T-helper 2 cell (primary cell): ENCODE data around the gene TRAPPC11.
"Not testable (repeated sequence)": the region's sequence is repeated elsewhere in the genome, so short reads cannot be mapped to it uniquely, and the experiment has no call there.

Experiments used
- DNase-seq, 5 experiments: peaks; one replicate each; pipeline versions ENCODE4 v3.0.0 to v3.0.0-alpha.2; 2012 to 2022

The TRAPPC11 gene

GRCh38 chr4:183722731-183723560, 63.9 kb downstream of the TRAPPC11 start:
- DNase-seq, result peak; percentile 10 to 74 (median 22)

DNA sequence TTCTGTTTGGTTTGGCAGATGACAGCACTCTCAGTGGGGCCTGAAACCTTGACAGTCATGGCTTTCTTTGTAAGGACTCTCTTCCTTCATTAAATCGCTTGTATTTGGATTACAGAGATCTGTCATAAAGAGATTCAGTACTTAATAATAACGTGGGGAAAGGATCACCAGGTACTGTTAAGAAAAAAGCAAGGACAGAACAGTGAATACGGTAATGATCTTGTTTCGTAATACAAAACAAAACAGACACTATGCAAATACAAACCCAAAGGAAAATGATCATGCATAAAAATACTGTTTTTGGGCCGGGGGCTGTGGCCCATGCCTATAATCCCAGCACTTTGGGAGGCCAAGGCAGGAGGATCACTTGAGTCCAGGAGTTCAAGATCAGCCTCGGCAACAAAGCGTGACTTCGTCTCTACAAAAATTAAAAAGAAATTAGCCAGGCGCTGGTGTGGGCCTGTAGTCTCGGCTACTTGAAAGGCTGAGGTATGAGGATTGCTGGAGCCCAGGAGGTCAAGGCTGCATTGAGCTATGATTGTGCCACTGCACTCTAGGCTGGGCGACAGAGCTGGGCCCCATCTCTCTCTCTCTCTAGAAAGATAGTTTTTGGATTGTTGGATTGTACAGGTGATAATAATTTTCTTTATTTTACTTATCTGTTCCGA, 64.6 kb downstream of the TRAPPC11 start:
- no peak for DNase-seq

DNA sequence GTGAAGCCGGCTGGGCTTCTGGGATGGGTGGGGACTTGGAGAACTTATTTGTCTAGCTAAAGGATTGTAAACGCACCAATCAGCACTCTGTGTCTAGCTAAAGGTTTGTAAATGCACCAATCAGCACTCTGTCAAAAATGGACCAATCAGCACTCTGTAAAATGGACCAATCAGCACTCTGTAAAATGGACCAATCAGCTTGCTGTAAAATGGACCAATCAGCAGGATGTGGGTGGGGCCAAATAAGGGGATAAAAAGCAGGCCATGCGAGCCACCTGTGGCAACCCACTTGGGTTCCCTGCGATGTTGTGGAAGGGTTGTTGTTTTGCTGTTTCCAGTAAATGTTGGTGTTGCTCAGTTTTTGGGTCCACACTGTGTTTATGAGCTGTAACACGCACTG, 66.5 kb downstream of the TRAPPC11 start:
- not testable (repeated sequence) for DNase-seq

- DNase-seq, result no peak
Measured at GRCh38 chr4:183727482-183727881, 68.4 kb downstream of the TRAPPC11 start.

DNA sequence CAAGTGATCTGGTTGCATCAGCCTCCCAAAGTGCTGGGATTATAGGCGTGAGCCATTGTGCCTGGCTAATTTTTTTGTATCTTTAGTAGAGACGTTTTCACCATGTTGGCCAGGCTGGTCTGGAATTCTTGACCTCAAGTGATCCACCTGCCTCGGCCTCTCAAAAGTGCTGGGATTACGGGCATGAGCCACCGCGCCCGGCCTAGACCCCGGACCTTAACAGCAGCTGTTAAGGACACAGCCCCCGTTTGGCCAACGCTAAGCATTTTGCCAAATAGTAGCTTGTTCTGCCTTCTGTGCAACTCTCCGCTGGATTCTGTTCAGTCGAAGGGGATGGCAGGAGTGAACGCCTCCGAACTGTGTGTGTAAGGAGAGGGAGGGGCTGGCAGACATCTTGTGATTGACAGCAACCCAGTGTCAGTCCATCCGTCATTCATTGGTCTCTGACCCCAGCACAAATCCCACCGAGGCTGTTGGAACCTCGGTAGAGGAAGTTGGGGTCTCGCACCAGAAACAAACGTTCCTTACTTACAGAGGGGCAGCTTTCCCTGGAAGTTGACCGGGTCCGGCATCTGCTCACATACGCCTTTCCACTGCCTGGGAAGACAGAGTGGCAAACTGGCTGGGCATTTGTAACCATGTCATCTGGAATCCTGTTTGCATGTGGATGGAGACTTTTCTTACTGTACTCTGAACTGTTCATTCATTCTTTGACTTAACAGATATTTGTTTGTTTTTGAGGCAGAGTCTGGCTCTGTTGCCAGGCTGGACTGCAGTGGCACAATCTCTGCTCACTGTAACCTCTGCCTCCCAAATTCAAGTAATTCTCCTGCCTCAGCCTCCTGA, 69.4 kb downstream of the TRAPPC11 start:
- no peak for DNase-seq

- DNase-seq, result no peak
Measured at GRCh38 chr4:183729069-183729406, 69.9 kb downstream of the TRAPPC11 start.

DNA sequence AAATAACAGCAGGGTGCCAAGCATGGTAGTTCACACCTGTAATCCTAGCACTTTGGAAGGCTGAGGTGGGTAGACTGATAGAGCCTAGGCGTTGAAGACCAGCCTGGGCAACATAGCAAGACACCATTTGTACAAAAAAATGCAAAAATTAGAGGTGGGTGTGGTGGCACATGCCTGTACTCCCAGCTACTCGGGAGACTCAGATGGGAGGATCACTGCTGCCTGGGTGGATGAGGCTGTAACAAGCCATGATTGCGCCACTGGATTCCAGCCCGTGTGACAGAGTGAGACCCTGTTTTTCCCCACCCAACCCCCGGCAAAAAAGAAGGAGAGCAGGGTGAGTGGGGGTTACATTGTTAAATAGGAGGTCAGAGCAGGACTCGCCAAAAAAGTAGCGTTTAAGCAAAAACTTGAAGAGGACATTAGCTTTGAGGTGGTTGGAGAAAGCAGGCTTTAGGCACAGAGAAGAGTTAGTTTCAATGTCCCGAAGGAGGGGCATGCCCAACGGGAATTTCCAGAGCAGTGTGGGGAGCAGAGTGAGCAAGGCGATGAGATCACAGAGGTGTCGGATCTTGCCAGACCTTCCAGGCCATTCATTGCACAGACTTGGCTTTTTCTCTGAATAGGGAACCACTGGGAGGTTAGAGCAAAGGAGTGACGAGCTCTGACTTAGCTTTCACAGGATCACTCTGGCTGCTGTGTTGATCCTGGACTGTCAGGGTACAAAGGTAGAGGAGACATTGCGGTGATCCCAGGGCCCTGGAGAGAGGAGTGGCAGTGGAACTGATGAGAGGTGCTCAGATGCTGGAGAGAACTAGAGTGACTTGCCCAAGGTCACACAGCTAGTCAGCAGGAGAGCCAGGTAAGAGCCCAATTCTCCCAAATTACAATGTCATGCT, 70.6 kb downstream of the TRAPPC11 start:
- DNase-seq, result no peak

GRCh38 chr4:183732296-183732695, 73.2 kb downstream of the TRAPPC11 start:
- DNase-seq, result no peak

DNA sequence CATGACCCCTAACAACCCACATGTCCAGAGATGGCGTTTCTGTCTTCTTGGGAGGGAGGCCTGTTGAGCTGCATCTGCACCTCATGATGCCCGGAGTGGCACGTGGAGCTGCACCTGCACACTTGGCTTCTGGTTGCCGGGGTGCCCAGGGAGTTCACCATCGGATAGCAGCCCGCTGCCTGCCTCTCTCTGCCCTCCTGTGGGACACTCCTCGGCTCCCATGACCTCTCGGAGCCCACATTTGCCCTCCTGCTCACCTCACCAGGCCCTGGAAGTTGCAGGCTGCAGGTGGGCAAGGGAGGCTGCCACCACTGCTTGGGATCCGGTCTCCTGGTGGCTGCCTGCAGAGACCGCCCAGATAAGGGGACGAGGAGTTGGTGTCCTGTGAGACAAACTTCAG, 74.1 kb downstream of the TRAPPC11 start:
- DNase-seq, result no peak

DNA sequence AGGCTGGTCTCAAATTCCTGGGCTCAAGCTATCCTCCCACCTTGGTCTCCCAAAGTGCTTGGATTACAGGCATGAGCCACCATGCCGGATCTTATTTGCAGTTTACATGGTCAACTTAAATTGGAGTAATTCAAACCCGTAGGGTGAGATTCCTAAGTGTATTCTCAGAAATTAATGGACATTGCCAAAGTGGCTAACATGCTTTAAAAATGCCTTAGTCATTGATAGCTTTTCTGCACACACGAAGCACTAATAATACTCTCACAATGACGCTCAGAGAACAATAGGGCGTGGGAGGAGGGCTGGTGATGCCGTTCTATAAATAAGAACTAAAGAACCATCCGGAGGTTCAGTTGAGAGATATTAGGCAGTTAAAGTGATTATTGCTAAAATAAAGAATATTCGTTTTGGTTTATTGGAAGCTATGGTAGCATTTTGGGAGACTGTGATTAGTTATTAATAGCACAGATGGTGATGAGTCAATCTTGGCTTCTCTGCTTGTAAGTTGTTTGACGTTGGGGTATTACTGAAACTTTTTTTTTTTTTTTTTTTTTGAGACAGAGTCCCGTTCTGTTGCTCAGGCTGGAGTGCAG, 79.1 kb downstream of the TRAPPC11 start:
- no peak for DNase-seq

DNA sequence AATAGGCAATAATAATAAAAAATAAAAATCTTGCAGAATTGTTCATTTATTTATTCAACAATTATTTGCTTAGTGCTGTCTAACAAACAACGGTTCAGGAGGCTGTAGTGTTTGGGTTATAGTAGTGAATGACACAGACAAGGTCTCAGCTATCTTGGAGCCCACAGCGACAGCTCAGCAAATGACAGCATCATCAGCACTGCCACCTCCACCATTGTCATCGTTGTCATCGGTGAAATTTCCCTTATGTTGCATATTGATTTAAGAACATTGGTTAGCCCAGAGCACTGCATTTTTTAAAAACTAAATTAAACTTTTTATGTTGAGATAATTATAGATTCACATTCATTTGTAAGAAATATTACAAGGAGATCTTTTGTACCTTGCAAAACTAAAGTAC, 79.9 kb downstream of the TRAPPC11 start:
- no peak for DNase-seq

GRCh38 chr4:183746305-183747229, 87.5 kb downstream of the TRAPPC11 start:
- no peak for DNase-seq

- no peak for DNase-seq
Measured at GRCh38 chr4:183747380-183747779, 88.3 kb downstream of the TRAPPC11 start.

- DNase-seq, result no peak
Measured at GRCh38 chr4:183747931-183748670, 89.0 kb downstream of the TRAPPC11 start.

- no peak for DNase-seq
Measured at GRCh38 chr4:183751106-183751505, 92.0 kb downstream of the TRAPPC11 start.

DNA sequence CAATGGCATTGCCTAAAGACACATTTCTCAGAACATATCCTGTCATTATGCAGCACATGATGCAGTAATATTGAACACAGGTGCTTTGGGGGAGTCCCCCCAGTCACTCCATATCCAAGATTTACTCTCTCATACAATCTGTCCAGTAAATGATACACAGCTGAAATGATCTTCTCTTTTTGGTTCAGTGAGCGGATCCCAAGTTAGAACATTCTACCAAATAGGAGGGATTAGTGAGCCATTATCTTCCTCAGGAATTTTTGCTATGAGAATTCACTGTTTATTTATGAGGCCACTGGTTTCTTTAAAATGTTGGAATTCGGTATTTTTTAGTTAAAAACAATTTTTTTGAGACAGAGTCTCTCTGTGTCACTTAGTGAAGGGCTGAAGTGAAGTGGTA, 96.5 kb downstream of the TRAPPC11 start:
- DNase-seq, result no peak

- DNase-seq, result no peak
Measured at GRCh38 chr4:183757060-183757459, 98.0 kb downstream of the TRAPPC11 start.

- no peak for DNase-seq
Measured at GRCh38 chr4:183758061-183758757, 99.1 kb downstream of the TRAPPC11 start.

DNA sequence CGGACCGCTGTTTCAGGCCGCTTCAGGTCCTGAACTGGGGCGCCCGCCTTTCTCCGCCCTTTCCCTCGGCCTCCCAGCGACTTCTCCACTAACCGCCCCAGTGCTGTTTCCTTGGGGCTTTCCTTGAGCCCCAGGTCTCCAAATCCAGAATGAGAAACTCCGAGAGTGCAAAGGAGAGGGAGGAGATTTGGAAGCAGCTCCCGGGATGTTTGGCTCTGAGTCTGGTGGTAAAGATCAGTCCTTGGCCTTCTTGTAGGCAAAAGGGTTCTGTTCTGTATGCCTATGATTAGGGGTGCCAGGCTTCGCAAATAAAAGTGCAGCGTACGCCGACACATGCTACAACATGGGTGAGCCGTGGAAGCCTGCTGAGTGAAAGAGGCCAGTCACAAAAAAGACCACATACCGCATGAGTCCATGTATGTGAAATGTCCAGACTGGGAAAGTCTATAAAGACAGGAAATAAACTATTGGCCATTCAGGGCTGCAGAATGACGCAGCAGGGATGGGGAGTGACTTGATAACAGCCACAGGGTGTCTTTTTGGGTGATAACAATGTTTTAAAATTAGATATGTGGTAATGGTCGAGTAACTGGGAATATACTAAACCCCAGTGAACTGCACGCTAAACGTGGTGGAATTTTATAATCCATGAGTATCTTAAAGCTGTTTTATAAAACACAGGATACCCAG, 99.8 kb downstream of the TRAPPC11 start:
- DNase-seq, result no peak
